Panc1 (cell line): ENCODE data around the gene ADCY9.

Source experiments
- CTCF ChIP-seq: fragments of 450-650 bp; IDR thresholded peaks from 2 replicates; pipeline ENCODE4 v1.5.1; 2017; ENCODE audit warnings: mild to moderate bottlenecking
- POLR2AphosphoS5 ChIP-seq: IDR thresholded peaks from 2 replicates; pipeline ENCODE4 v1.6.1; 2012; ENCODE audit warnings: mild to moderate bottlenecking, low read depth, low read length, moderate library complexity
- REST ChIP-seq, 2 experiments: IDR thresholded peaks; 2 replicates each; pipeline ENCODE4 v1.6.1; 2011 to 2012; ENCODE audit warnings: low read depth in 2 of 2, control low read depth in 1 of 2, low read length in 1 of 2, mild to moderate bottlenecking in 1 of 2, moderate library complexity in 1 of 2; ENCODE audit not compliant: insufficient read depth in 1 of 2

GRCh38 chr16:4090351-4090851 is 25.8 kb downstream of the ADCY9 start:
- no peak for TF ChIP-seq CTCF
- TF ChIP-seq POLR2AphosphoS5 = no peak
- TF ChIP-seq REST (IDR thresholded peaks at IDR 0.05; ENCODE audit: insufficient read depth in 1 of 2, low read depth in 2 of 2, low read length in 1 of 2) = no peak
